ENCODE measurements around the gene CNOT3.

GRCh38 chr19:54179262-54179852, 41.8 kb downstream of the CNOT3 start:
- TF ChIP-seq YY1 (IDR thresholded peaks at IDR 0.05; ENCODE audit: insufficient read depth, insufficient read length) (no peak), ZNF274 (IDR thresholded peaks at IDR 0.05; ENCODE audit: low read depth, low read length) (no peak)

Measured in NT2/D1 (cell line).